HL-60 (cell line): ENCODE measurements around the gene DKK1.

Source experiments
- DNase-seq, 2 experiments: peaks; one replicate each; pipeline ENCODE4 v3.0.0-alpha.2; 2010 to 2020; ENCODE audit warnings: low read depth in 1 of 2, low spot score in 1 of 2
- H3K27ac ChIP-seq: fragments of 250-450 bp; sonication (Bioruptor Pico); replicated peaks from 2 replicates; pipeline ENCODE4 v1.5.1; 2020; ENCODE audit warnings: mild to moderate bottlenecking, moderate library complexity
- H3K27me3 ChIP-seq: fragments of 250-450 bp; sonication (Bioruptor Pico); 2 replicates; pipeline ENCODE4 v1.5.1; 2021; ENCODE audit warnings: mild to moderate bottlenecking, moderate library complexity; ENCODE audit not compliant: insufficient read depth, poor library complexity, severe bottlenecking
- H3K4me3 ChIP-seq: replicated peaks from 2 replicates; pipeline ENCODE4 v1.5.1; 2011; ENCODE audit warnings: mild to moderate bottlenecking, control low read depth, low read length; ENCODE audit not compliant: insufficient read depth
- GABPA ChIP-seq: IDR thresholded peaks from 2 replicates; pipeline ENCODE4 v1.6.1; 2012; ENCODE audit warnings: low read depth
- POLR2AphosphoS5 ChIP-seq: IDR thresholded peaks from 2 replicates; pipeline ENCODE4 v1.6.1; 2012; ENCODE audit warnings: low read depth
- SPI1 ChIP-seq: IDR thresholded peaks from 2 replicates; pipeline ENCODE4 v1.6.1; 2012; ENCODE audit warnings: low read depth, mild to moderate bottlenecking, borderline replicate concordance
- TF ChIP-seq, protein P1 (sequence below): IDR thresholded peaks from one replicate; pipeline ENCODE4 v1.5.1; 2011; ENCODE audit warnings: low read length, control low read depth, inconsistent platforms; ENCODE audit not compliant: insufficient read depth
- TF ChIP-seq, protein P2 (sequence below): IDR thresholded peaks from 2 replicates; pipeline ENCODE4 v1.6.1; 2012; ENCODE audit warnings: low read depth; ENCODE audit not compliant: insufficient replicate concordance

DKK1 gene

DNA sequence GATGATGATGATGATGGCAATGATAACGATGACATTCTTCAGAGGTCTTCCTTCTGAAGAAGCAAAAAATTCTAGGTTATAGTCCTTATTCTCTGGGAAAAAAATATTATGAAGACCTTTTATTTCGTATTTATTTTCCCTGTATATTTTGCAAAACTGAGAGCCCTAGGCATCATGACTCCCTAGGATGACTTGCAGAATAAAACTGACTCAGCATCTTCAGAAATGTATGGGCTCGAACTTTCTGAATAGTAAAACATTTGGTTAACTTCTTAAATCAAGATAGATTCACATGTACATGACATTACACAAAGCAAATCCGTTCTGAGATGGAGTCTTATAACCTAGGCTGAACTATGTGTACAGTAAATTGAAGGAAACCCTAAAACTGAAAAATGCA lies 29.4 kb downstream of the DKK1 start:
- Histone ChIP-seq H3K27ac (no peak overlapping the region), H3K4me3 (no peak overlapping the region), H3K27me3 (no peaks in the 10 kb centered on the region)
- no peak for DNase-seq
- no peak for TF ChIP-seq POLR2AphosphoS5
- TF ChIP-seq GABPA, result no peak
- TF ChIP-seq SPI1, result no peak
- TF ChIP-seq, protein P1, sequence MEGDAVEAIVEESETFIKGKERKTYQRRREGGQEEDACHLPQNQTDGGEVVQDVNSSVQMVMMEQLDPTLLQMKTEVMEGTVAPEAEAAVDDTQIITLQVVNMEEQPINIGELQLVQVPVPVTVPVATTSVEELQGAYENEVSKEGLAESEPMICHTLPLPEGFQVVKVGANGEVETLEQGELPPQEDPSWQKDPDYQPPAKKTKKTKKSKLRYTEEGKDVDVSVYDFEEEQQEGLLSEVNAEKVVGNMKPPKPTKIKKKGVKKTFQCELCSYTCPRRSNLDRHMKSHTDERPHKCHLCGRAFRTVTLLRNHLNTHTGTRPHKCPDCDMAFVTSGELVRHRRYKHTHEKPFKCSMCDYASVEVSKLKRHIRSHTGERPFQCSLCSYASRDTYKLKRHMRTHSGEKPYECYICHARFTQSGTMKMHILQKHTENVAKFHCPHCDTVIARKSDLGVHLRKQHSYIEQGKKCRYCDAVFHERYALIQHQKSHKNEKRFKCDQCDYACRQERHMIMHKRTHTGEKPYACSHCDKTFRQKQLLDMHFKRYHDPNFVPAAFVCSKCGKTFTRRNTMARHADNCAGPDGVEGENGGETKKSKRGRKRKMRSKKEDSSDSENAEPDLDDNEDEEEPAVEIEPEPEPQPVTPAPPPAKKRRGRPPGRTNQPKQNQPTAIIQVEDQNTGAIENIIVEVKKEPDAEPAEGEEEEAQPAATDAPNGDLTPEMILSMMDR, result no peak
- TF ChIP-seq, protein P2, sequence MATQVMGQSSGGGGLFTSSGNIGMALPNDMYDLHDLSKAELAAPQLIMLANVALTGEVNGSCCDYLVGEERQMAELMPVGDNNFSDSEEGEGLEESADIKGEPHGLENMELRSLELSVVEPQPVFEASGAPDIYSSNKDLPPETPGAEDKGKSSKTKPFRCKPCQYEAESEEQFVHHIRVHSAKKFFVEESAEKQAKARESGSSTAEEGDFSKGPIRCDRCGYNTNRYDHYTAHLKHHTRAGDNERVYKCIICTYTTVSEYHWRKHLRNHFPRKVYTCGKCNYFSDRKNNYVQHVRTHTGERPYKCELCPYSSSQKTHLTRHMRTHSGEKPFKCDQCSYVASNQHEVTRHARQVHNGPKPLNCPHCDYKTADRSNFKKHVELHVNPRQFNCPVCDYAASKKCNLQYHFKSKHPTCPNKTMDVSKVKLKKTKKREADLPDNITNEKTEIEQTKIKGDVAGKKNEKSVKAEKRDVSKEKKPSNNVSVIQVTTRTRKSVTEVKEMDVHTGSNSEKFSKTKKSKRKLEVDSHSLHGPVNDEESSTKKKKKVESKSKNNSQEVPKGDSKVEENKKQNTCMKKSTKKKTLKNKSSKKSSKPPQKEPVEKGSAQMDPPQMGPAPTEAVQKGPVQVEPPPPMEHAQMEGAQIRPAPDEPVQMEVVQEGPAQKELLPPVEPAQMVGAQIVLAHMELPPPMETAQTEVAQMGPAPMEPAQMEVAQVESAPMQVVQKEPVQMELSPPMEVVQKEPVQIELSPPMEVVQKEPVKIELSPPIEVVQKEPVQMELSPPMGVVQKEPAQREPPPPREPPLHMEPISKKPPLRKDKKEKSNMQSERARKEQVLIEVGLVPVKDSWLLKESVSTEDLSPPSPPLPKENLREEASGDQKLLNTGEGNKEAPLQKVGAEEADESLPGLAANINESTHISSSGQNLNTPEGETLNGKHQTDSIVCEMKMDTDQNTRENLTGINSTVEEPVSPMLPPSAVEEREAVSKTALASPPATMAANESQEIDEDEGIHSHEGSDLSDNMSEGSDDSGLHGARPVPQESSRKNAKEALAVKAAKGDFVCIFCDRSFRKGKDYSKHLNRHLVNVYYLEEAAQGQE, result no peak

DNA sequence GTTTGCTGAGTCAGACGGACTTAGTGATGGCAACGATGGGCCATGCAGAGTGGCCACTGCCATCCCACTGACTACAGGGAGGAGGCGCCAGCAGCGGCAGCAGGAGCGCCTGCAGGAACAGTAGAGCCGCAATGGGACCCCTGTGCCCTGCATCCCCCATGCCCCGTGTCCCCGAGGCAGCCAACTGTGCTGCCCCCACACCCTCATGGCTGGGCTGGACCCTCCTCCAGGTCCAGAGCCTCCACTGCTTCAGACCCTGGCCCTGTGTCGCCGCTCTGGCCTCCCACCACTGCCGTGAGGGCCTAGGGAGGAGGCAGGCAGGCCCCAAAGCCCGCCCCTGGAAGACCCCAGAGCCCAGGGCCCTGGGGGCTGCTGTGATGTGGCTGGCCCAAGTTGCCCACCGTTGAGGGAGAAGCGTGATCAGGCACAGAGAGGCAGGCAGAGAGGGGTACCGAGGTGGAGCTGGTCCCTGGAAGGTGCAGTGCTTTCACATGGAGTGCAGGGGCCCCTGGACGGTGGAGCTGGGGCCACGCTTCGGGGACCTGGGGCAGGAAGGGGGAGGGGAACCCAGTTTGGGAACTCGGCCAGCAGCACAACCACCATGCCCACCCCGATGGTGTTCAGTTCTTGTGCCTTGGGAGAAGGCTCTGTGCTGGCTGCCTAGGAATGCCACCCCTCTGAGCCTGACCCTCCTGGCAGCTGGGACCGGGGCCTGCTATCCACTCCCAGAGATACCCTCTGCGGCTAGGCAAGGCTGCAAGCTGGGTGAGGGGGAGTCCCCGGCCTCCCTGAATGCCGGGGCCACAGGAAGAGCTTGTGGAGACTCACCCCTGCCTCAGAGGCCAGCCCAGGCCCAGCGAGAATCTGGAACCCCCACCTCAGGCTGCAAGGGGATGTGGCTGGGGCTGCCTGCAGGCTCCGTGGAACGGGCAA lies 32.6 kb downstream of the DKK1 start:
- no peak overlapping the region for H3K4me3 ChIP-seq
- no peaks in the 10 kb centered on the region for H3K27me3 ChIP-seq
- no peak overlapping the region for H3K27ac ChIP-seq
- TF ChIP-seq GABPA, result no peak
- TF ChIP-seq, protein P1, result no peak
- TF ChIP-seq, protein P2, result no peak
- no peak for TF ChIP-seq SPI1
- TF ChIP-seq POLR2AphosphoS5, result no peak
- no peak for DNase-seq

DNA sequence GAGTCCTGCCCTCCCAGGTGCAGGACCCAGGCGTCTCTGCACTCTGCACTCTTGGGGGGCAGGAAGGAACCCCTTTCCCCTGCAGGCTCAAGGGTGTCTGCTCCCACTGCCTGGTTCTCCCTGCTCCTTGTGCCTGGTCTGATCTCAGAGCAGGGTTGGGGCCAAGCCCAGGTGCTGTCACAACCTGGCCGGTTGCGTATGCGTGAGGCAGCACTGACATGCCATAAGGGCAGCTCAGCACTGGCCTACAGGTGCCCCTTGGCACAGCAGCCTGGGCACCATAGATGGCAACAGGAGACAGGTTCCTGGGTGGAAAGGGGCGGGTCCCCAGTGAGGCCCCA lies 33.2 kb downstream of the DKK1 start:
- TF ChIP-seq, protein P2, result no peak
- no peak for TF ChIP-seq SPI1
- TF ChIP-seq, protein P1, result no peak
- no peak for TF ChIP-seq GABPA
- TF ChIP-seq POLR2AphosphoS5, result no peak
- no peak overlapping the region for H3K4me3 ChIP-seq
- no peaks in the 10 kb centered on the region for H3K27me3 ChIP-seq
- no peak overlapping the region for H3K27ac ChIP-seq
- no peak for DNase-seq
